Stimulated activated naive CD8-positive, alpha-beta T cell treated with anti-CD3 and anti-CD28 coated beads, Interleukin-15, amount 100 ng/mL, for 72 hours (primary cell): ENCODE results near the gene GPX4.
"Not testable (repeated sequence)": the region's sequence is repeated elsewhere in the genome, so short reads cannot be mapped to it uniquely, and the experiment has no call there.

Source experiments
- ATAC-seq: fragments of 150-1000 bp; cut with Tn5 transposase; 2 replicates; pipeline ENCODE4 v1.10.0; 2021; ENCODE audit warnings: mild to moderate bottlenecking, moderate library complexity
- DNase-seq, 2 donors: peaks; one replicate each; pipeline ENCODE4 v3.0.0; 2021 to 2022
- H3K27ac Mint-ChIP-seq, 2 donors: one replicate each; pipeline ENCODE4 v1.8.0; 2022; ENCODE audit warnings: mild to moderate bottlenecking in 2 of 2, mixed read lengths in 2 of 2, moderate library complexity in 2 of 2
- H3K27me3 Mint-ChIP-seq: one replicate; pipeline ENCODE4 v1.8.0; 2022; ENCODE audit warnings: mixed read lengths
- H3K4me1 Mint-ChIP-seq: one replicate; pipeline ENCODE4 v1.8.0; 2022; ENCODE audit warnings: mild to moderate bottlenecking, mixed read lengths
- H3K4me3 Mint-ChIP-seq, 2 donors: one replicate each; pipeline ENCODE4 v1.8.0; 2022; ENCODE audit warnings: mild to moderate bottlenecking in 2 of 2, mixed read lengths in 2 of 2, moderate library complexity in 1 of 2
- H3K9me3 Mint-ChIP-seq, 2 donors: one replicate each; pipeline ENCODE4 v1.8.0; 2022; ENCODE audit warnings: mixed read lengths in 2 of 2

The GPX4 gene

DNA sequence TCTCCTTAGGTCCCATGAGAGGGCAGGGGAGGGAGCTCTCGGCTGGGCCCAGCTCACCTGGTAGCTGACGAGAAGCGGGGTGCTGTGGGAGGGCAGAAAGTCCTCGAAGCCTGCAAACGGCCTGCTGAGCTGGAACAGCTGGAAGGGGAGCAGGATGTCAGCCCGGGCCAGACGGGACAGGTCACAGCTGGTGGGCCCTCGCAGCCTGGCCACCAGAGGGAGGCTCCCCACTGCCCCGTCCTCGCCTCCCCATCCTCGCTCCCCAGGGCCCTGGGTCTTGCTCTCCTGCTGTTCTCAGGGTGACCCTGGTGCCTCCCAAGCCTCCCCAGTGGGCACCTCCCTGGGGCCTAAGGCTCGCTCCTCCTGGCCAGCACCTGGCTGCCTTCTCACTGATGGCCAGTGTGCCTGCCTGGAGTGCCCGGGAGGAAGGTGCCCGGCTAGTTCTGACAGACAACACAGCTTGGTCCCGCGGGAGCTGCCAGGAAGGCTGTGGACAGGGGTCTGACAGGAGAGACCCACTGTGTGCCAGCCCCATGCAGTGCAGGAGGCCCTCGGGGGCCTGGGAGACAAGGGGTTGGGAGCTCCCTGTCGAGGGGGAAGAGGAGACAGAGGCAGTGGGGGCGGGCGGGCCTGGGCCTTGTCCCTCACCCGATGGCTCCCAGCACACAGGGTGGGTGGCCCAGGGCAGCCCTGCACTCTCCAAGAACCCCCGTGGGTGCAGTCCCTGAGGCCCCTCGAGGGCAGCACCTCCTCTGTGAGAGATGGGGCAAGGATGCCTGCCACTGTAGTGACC is 20.3 kb downstream of the GPX4 start:
- ATAC-seq (no peak), DNase-seq (no peak)
- H3K27ac Mint-ChIP-seq = no peak overlapping the region
- peaks cover 16% of the 10 kb centered on the region for H3K4me1 Mint-ChIP-seq
- H3K27me3 Mint-ChIP-seq = no peaks in the 10 kb centered on the region
- H3K4me3 Mint-ChIP-seq = no peak overlapping the region
- no peaks in the 10 kb centered on the region for H3K9me3 Mint-ChIP-seq

DNA sequence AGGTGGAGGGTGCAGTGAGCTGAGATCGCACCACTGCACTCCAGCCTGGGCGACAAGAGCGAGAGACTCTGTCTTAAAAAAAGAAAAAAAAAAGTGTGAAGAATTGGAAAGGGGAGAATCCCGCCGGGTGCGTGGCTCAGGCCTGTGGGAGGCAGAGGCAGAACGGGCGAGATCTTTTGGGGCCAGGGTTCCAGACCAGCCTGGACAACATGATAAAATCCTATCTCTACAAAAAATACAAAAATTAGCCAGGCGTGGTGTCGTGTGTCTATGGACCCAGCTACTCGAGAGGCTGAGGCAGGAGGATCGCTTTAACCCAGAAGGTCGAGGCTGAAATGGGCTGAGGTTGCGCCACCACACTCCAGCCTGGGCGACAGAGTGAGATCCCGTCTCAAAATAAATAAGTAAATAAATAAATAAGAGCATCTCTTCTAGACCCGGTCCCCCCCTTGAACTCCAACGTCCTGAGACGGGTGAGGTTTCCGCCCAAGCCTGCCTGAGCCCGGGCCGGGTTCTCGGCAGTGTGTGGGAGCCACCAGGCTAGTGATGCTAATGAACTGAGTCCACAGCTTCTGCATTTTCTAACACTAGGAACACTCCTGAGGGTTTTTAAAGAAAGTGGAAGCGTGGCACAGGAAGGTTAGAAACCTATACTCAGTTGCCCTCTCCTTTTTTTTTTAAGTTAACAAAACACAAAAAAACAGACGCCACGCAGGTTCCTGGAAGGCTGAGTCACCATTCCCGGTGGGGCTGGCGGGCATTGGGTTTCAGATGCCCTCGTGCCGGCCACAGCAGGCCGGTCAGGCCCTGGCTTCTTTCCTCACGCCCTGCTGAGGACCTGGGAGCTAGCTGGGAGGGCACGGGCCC is 22.0 kb downstream of the GPX4 start:
- Mint-ChIP-seq H3K4me1 (peaks cover 33% of the 10 kb centered on the region), H3K9me3 (no peaks in the 10 kb centered on the region), H3K27me3 (no peaks in the 10 kb centered on the region), H3K4me3 (no peak overlapping the region), H3K27ac (no peak overlapping the region)
- no peak for DNase-seq
- ATAC-seq = no peak

DNA sequence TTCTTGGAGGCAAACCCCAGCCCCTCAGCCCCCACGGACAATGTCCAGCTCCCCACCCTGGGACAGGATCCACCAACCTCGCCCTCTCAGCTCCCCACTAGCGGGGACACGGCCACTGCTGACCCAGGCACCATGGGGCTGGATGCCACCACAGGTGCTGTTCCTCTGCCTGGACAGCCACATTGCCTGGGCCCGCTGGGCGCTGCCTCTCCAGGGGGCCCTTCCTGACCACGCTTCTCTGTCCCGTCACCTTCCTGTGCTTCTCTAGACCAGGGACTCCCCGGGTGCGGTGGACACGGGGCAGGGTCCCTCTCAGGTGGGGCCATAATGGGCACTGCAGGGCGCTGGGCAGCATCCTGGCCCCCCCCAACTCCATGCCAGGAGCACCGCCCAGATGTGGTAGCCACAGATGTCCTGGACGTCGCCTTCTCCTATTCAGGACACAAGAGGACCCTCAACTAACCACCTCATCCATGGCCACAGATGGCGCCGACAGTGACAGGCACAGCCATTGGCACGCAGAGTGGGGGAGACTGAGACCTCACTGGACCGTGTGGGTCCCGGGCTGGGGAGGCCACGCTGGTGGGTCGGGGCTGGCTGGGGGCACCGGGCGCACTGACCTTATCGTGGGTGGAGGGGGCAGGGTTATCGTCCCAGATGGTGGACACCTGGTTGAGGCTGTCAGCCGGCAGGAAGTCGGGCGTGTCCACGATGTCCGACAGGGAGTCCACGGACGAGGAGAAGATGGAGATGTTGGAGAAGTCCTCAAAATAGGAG is 23.4 kb downstream of the GPX4 start:
- H3K4me1 Mint-ChIP-seq = peaks cover 41% of the 10 kb centered on the region
- no peak for ATAC-seq
- DNase-seq = no peak
- peak overlapping the region; percentile 25 to 54 for H3K27ac Mint-ChIP-seq
- H3K9me3 Mint-ChIP-seq = no peaks in the 10 kb centered on the region
- H3K4me3 Mint-ChIP-seq = no peak overlapping the region
- no peaks in the 10 kb centered on the region for H3K27me3 Mint-ChIP-seq

DNA sequence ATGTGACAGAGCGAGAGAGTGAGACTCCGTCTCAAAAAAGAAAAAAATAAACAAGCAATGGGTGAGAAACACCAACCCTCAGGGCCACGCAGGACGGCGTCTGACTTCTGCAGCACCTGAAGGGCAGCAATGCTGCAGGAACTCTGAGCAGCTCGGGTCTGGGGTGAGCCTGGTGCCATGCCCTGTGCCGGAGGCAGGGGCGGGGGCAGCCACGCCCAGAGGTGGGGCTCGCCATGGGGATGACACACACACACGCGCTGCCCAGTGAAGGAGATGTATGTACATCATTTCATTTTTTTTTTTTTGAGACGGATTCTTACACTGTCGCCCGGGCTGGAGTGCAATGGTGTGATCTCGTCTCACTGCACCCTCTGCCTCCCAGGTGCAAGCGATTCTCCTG is 24.3 kb downstream of the GPX4 start:
- no peak overlapping the region for H3K27ac Mint-ChIP-seq
- H3K27me3 Mint-ChIP-seq = no peaks in the 10 kb centered on the region
- peaks cover 41% of the 10 kb centered on the region for H3K4me1 Mint-ChIP-seq
- no peak for ATAC-seq
- H3K9me3 Mint-ChIP-seq = no peaks in the 10 kb centered on the region
- no peak for DNase-seq
- no peak overlapping the region for H3K4me3 Mint-ChIP-seq

DNA sequence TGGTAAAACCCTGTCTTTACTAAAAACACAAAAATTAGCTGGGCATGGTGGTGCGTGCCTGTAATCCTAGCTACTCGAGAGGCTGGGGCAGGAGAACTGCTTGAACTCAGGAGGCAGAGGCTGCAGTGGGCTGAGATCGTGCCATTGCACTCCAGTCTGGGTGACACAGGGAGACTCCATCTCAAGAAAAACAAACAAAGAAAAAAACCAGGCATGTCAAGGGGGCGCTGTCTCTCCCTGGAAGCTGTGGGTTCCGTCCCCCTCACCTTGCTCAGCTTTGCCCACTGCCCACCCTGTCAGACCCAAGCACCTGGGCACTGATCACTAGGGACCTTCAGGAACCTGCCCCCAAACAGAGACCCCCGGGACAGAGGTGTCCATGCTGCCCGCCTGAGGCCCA is 25.3 kb downstream of the GPX4 start:
- peaks cover 51% of the 10 kb centered on the region for H3K4me1 Mint-ChIP-seq
- not testable (repeated sequence) for H3K4me3 Mint-ChIP-seq, H3K27me3 Mint-ChIP-seq, DNase-seq, ATAC-seq, H3K9me3 Mint-ChIP-seq
- H3K27ac Mint-ChIP-seq = peak overlapping the region in 1 of 2 donors; percentile 15

DNA sequence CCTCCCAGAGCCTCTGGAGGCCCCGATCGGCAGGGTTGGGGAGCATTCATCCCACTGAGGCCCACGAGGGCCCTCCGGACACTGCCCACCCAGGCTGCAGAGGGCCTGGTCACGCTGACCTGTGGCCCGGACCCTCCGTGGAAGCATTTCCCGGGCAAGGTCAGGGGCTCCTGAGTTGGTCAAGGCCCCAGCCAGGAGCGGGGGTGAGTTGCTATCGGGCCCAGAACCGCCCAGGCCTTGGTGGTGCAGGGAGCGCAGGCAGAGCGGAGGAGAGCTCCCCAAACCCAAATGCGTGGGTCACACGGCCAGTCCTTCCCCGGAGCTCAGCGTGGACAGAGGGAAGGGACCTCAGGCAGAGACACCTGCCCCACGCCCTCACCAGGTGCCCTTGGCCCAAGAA is 25.7 kb downstream of the GPX4 start:
- ATAC-seq (no peak), DNase-seq (no peak)
- Mint-ChIP-seq H3K9me3 (no peaks in the 10 kb centered on the region), H3K4me3 (peak overlapping the region in 1 of 2 donors; percentile 32), H3K4me1 (peaks cover 53% of the 10 kb centered on the region), H3K27ac (no peak overlapping the region), H3K27me3 (no peaks in the 10 kb centered on the region)

DNA sequence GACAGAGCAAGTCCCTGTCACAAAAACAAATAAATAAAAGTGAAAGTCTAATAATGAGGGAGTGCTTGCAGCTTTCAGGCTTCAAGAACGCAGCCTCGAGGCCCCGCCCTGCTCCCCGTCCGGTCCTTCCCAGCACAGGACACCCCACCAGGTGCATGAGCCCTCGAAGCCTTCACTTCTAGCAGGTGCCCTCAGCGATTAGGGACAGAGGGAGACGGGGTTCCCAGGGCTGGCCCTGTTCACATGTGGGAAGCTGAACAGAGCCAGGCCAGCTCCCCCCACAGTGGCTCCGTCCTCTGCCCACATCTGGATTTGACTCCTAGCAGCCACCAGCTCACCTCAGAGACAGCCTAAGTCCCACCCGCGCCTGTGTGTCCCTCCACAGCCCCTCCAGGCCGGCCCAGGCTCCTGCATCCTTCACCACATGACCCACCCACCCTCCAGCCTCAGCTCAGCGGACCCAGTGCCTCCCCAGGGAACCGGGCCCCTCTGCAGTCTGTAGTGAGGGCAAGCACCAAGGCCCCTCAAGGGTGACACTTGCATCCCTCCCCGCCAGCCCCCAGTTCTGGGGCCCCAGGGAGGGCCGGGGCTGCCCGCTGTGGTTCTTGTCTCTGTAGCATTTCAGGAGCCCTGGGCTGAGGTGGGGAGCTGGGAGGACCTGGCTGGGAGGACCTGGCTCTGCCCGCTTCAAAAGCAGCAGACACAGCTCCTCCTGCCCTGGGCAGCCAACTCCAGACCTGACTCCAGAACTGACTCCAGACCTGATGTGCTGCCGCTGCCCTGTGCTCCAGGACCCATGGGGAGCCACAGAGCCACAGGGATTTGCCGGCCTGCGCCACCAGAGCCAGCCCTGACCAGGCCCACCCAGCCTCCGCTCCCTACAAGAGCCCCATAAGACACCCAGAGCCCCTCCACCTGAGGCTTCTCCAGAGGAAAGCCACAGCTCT is 27.2 kb downstream of the GPX4 start:
- DNase-seq (peak; percentile 41 to 46), ATAC-seq (no peak)
- Mint-ChIP-seq H3K4me3 (peak overlapping the region; percentile 87 to 90), H3K4me1 (peaks cover 64% of the 10 kb centered on the region), H3K27ac (peak overlapping the region; percentile 91 to 97), H3K27me3 (no peaks in the 10 kb centered on the region), H3K9me3 (no peaks in the 10 kb centered on the region)

DNA sequence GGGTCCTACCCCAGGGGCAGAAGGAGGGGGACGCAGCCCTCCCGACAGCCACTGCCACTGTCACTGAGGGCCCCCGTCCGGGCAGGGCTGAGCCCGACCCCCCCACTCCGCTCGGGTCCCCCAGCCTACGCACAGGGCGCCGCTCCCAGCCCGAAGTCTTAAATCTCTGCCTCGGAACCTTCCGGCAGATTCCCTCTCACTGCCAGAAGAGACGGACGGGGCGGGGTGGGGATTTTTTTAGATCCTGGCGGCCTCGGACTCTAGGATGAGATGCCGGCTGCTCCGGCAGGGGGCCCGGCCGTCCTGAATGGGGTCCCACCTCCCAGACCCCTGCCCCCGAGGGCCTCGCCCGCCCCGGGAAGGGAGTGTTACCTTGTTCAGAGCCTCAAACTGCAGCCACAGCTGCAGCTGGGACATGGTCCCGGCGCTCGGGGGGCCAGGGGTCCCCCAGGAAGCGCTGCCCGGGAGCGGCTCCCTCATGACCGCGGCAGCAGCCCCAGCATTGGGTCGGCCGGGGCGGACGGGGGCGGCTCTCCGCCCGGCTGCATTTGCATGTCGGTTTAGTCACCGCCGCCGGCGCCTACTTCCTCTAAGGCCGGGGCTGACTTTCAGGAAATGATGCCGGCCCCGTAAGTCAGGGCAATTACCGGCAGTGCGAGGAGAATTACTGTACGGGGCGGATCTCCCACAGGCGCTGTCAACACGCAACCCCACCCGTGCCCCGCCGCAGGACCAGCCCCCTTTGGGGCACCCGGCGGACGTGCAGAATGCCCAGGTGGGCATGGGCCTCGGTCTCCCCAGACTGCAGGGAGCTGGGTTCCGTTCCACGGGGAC is 28.1 kb downstream of the GPX4 start:
- DNase-seq = peak; percentile 84 to 93
- peak overlapping the region; percentile 91 to 97 for H3K27ac Mint-ChIP-seq
- H3K4me1 Mint-ChIP-seq = peaks cover 68% of the 10 kb centered on the region
- H3K9me3 Mint-ChIP-seq = no peaks in the 10 kb centered on the region
- ATAC-seq = peak; percentile 78
- H3K27me3 Mint-ChIP-seq = no peaks in the 10 kb centered on the region
- H3K4me3 Mint-ChIP-seq = peak overlapping the region; percentile 87 to 90

DNA sequence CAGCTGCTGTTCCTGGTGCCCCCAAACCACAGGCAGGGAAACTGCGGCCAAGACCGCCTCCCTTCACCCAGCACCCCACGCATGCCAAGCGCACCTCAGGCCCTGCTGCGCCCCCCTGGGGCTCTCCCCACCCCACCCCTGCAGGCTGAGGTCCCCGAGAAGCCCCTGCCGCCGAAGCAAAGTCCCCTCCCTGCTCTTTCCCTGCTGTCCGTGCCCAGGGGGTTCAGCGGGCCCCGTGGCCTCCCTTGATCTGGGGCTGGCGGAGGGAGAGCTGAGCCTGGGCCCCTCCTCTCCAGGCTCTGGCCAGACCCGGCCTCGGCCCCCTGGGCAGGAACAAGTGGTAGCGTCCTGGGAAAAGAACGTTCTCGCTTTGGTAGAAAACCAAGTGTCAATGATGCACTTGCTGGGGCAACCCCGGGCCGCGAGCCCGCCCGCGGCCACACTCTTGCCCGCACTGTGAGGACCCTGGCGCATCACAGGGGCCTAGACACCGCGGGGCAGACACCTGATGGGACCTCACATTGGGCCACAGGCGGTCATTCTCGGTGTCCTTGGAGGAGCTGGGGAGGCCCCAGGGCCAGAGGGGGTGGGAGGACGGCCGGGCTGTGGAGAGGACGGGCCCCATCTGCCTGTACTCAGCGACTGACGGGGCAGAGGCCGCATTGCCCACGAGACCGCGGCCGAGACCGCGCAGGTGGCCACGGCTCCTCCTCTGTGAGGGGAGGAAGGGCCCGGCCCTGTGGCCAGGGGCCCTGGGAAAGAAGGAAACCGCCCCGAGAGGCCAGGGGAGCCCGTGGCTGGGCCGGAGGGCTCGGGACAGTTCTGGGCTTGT is 29.0 kb downstream of the GPX4 start:
- Mint-ChIP-seq H3K4me1 (peaks cover 64% of the 10 kb centered on the region), H3K9me3 (no peaks in the 10 kb centered on the region), H3K27me3 (no peaks in the 10 kb centered on the region), H3K27ac (peak overlapping the region; percentile 76 to 97), H3K4me3 (peak overlapping the region; percentile 87 to 90)
- ATAC-seq (peak; percentile 53), DNase-seq (peak; percentile 55 to 84)

DNA sequence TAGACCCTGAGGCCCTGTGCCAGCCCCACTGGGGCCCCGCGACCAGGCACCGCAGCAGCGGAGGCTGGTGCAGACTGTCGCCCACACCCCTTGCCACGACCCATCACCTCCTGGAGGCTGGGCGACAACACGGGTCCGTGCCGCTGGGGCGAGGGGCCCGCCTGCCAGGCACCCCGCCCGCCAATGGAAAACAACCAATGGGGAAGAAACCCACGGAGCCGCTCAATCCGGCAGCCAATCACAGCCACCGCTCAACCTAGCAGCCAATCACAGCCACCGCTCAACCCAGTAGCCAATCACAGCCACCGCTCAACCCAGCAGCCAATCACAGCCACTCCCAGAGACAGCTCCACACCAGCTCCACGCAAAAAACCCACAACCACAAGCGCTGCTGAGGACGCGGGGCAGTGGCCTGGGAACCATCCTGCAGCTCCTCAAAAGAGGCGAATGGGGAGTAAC is 29.7 kb downstream of the GPX4 start:
- no peaks in the 10 kb centered on the region for H3K27me3 Mint-ChIP-seq
- DNase-seq (peak; percentile 72 to 87), ATAC-seq (peak; percentile 58)
- H3K27ac Mint-ChIP-seq = peak overlapping the region; percentile 74 to 97
- H3K4me3 Mint-ChIP-seq = peak overlapping the region; percentile 71 to 90
- H3K9me3 Mint-ChIP-seq = no peaks in the 10 kb centered on the region
- peaks cover 64% of the 10 kb centered on the region for H3K4me1 Mint-ChIP-seq

DNA sequence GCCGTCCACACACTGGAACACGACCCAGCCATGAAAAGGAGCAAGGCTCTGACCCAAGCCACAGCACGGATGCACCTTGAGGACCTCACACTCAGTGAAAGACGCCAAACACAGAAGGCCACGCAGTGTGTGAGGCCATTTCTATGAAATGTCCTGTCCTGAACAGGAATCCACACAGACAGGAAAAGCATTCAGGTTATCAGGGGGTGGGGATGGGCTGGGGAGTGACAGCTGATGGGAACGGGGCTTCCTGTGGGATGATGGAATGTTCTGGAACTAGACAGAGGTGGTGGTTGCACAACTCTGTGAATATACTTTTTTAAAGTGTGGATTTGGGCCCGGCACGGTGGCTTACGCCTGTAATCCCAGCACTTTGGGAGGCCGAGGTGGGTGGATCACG is 30.6 kb downstream of the GPX4 start:
- H3K4me1 Mint-ChIP-seq = peaks cover 60% of the 10 kb centered on the region
- H3K9me3 Mint-ChIP-seq = no peaks in the 10 kb centered on the region
- no peak overlapping the region for H3K4me3 Mint-ChIP-seq
- peak overlapping the region in 1 of 2 donors; percentile 27 for H3K27ac Mint-ChIP-seq
- H3K27me3 Mint-ChIP-seq = no peaks in the 10 kb centered on the region
- ATAC-seq (no peak), DNase-seq (no peak)

DNA sequence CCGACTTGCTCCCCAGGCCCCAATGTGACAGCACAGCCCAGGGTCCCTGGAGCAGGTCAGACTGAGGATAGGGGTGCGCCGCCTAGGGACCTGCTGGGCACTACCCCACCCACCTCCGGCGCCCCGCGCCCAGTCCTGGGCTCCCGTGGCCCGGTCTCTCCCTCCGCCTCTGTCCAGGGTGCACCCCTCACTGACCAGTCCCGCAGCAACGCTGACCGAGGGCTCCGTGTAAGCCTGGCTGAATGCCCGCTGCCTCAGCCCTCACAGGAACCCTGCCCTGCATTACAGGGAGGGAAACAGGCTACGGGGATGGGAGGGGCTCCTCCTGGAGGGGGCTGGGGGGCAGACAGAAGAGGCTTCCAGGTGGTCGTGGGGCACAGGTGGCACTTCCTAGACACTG is 31.7 kb downstream of the GPX4 start:
- Mint-ChIP-seq H3K27ac (peak overlapping the region in 1 of 2 donors; percentile 74), H3K4me1 (peaks cover 50% of the 10 kb centered on the region), H3K4me3 (no peak overlapping the region), H3K27me3 (no peaks in the 10 kb centered on the region), H3K9me3 (no peaks in the 10 kb centered on the region)
- no peak for DNase-seq
- ATAC-seq = no peak

DNA sequence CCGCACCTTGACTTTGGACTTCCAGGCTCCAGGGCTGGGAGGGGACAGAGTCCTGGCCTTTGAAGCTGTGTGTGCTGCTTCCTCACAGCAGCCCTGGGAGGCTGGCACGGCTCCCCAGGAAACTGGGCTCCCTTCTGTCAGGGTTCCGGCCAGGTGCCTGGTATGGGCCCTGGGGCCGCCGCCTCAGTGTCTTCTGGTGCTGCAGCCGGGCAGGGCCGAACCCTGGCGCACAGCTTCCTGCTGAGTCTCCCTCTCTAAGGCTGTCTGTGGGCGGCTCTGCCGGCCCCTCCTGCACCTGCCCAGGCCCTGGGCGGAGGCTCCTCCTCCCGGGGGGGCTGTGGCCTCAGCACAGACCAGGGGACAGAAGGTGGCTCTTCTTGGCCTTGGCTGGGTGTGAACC is 32.4 kb downstream of the GPX4 start:
- H3K9me3 Mint-ChIP-seq = no peaks in the 10 kb centered on the region
- DNase-seq (no peak), ATAC-seq (no peak)
- no peak overlapping the region for H3K27ac Mint-ChIP-seq
- peaks cover 43% of the 10 kb centered on the region for H3K4me1 Mint-ChIP-seq
- no peaks in the 10 kb centered on the region for H3K27me3 Mint-ChIP-seq
- H3K4me3 Mint-ChIP-seq = no peak overlapping the region
